ENCODE results near the gene ATP6V1G3. TPM values are rescaled to one million over a fixed set of nuclear protein-coding genes. Genes with fewer than 3 reads are reported as not detected.
"Not testable (repeated sequence)": the region's sequence is repeated elsewhere in the genome, so short reads cannot be mapped to it uniquely, and the experiment has no call there.

ATP6V1G3 gene, protein sequence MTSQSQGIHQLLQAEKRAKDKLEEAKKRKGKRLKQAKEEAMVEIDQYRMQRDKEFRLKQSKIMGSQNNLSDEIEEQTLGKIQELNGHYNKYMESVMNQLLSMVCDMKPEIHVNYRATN
- polyA plus RNA-seq (2011; rRNA removed) = not detected in 2 replicates
- polyA minus RNA-seq (2011; rRNA and poly(A)+ RNA removed) = not detected in 2 replicates

DNA sequence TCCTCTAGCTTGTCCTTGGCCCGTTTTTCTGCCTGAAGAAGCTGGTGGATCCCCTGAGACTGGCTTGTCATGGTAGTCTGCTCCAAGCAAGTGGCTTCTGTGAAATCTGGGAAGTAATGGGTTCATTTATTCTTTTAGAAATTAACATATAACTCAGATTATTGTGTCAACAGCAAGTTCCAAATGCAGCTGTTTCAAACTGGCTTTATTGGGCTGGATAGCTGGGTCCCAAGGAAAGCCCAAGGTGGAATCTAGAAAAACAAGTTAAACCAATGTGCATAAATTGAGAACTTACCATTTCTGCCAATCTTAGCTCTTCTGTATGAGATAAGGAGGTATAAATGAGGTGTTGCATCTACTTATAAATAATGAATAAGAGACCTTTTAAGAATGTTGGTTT lies at the start of gene ATP6V1G3:
Gene ATP6V1G3, minus strand, starts transcription at position 101 of the 400 bp plus-strand sequence. Its CDS starts 30 bp downstream, at position 71.
- CTCF ChIA-PET = no interaction called here
- no peak for DNase-seq (ENCODE audit: low read depth)
- no peak within 1 kb of the TSS for H3K4me3 ChIP-seq (ENCODE audit: low read depth, low read length)
- POLR2A ChIA-PET = no interaction called here
- H3K36me3 ChIP-seq (ENCODE audit: control insufficient read depth, insufficient read depth, low read length) = no peaks in the 10 kb centered on the region
- H3K27me3 ChIP-seq (ENCODE audit: control insufficient read depth, insufficient read depth, low read length) = no peaks in the 10 kb centered on the region
- TF ChIP-seq, protein P1, sequence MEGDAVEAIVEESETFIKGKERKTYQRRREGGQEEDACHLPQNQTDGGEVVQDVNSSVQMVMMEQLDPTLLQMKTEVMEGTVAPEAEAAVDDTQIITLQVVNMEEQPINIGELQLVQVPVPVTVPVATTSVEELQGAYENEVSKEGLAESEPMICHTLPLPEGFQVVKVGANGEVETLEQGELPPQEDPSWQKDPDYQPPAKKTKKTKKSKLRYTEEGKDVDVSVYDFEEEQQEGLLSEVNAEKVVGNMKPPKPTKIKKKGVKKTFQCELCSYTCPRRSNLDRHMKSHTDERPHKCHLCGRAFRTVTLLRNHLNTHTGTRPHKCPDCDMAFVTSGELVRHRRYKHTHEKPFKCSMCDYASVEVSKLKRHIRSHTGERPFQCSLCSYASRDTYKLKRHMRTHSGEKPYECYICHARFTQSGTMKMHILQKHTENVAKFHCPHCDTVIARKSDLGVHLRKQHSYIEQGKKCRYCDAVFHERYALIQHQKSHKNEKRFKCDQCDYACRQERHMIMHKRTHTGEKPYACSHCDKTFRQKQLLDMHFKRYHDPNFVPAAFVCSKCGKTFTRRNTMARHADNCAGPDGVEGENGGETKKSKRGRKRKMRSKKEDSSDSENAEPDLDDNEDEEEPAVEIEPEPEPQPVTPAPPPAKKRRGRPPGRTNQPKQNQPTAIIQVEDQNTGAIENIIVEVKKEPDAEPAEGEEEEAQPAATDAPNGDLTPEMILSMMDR (IDR thresholded peaks at IDR 0.05; ENCODE audit: insufficient read depth, low read depth, low read length) = no peak

DNA sequence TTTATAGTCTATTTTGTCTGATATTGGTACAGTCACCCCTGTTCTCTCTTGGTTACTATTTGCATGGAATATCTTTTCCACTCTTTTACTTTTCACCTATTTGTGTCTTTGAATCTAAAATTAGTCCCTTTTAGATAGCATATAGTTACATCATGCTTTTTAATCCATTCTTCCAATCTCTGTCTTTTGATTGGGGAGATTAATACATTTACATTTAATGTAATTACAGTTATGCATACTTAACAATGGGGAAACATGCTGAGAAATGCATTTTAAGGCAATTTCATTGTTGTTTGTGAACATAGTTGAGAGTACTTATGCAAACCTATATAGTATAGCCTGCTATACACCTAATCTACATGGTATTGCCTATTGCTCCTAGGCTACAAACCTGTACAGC lies 48.4 kb upstream of the ATP6V1G3 start:
- TF ChIP-seq, protein P1 (IDR thresholded peaks at IDR 0.05; ENCODE audit: insufficient read depth, low read depth, low read length) = no peak

DNA sequence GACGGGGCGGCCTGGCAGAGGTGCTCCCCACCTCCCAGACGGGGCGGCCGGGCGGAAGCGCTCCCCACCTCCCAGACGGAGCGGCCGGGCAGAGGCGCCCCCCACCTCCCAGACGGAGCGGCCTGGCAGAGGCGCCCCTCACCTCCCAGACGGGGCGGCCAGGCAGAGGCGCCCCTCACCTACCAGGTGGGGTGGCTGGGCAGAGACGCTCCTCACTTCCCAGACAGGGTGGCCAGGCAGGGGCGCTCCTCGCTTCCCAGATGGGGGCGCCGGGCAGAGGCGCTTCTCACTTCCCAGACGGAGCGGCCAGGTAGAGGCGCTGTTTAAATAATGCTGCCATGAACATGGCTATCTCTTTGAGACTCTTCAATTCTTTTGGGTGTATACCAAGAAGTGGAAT lies 43.7 kb upstream of the ATP6V1G3 start:
- H3K27me3 ChIP-seq (ENCODE audit: control insufficient read depth, insufficient read depth, low read length) = no peaks in the 10 kb centered on the region
- H3K4me3 ChIP-seq (ENCODE audit: low read depth, low read length) = no peak overlapping the region
- CTCF ChIA-PET = no interaction called here
- DNase-seq (ENCODE audit: low read depth) = no peak
- TF ChIP-seq, protein P1 (IDR thresholded peaks at IDR 0.05; ENCODE audit: insufficient read depth, low read depth, low read length) = no peak
- H3K36me3 ChIP-seq (ENCODE audit: control insufficient read depth, insufficient read depth, low read length) = no peaks in the 10 kb centered on the region
- POLR2A ChIA-PET = no interaction called here

More for the DNA sequence above, 48.4 kb upstream of the ATP6V1G3 start:
- ChIA-PET POLR2A (no interaction called here), CTCF (no interaction called here)
- Histone ChIP-seq H3K36me3 (ENCODE audit: control insufficient read depth, insufficient read depth, low read length) (no peaks in the 10 kb centered on the region), H3K4me3 (ENCODE audit: low read depth, low read length) (no peak overlapping the region), H3K27me3 (ENCODE audit: control insufficient read depth, insufficient read depth, low read length) (no peaks in the 10 kb centered on the region)
- no peak for DNase-seq (ENCODE audit: low read depth)

DNA sequence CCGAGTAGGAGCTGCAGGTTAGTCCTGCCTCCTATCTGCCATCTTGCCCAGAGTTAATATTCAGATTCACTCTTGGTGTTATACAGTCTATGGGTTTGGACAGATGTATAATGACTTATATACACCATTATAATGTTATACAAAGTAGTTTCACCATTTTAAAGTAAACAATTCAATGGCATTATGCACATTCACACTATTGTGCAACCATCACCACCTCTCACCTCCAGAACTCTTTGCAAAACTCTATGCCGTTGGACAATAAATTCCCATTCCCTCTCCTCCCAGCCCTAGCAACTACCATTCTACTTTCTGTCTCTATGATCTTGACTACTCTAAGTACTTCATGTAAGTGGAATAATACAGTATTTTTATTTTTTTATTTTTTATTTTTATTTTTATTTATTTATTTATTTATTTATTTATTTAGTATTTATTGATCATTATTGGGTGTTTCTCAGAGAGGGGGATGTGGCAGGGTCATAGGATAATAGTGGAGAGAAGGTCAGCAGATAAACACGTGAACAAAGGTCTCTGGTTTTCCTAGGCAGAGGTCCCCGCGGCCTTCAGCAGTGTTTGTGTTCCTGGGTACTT lies 42.8 kb upstream of the ATP6V1G3 start:
- H3K27me3 ChIP-seq (ENCODE audit: control insufficient read depth, insufficient read depth, low read length); DNase-seq (ENCODE audit: low read depth); CTCF ChIA-PET; H3K4me3 ChIP-seq (ENCODE audit: low read depth, low read length); H3K36me3 ChIP-seq (ENCODE audit: control insufficient read depth, insufficient read depth, low read length); POLR2A ChIA-PET: not testable (repeated sequence)

DNA sequence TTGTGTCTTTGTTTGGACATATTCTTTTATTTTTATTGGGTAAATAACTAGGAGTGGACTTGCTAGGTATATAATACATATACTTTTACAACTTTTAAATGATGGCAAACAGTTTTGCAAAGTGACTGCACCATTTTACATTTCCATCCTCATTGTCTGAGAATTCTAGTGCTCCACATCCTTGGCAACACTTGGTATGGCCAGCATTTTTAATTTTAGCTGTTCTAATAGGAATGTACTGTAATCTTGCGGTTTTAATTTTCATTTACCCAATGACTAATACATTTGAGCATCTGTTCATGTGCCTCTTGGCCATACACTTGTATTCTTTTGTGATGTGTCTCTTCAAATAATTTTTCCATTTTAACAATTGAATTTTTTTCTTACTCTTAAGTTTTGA lies 37.0 kb upstream of the ATP6V1G3 start:
- DNase-seq (ENCODE audit: low read depth) = peak; percentile 81
- CTCF ChIA-PET = no interaction called here

More for the DNA sequence above, 37.0 kb upstream of the ATP6V1G3 start:
- TF ChIP-seq, protein P1 (IDR thresholded peaks at IDR 0.05; ENCODE audit: insufficient read depth, low read depth, low read length) = no peak
- no peaks in the 10 kb centered on the region for H3K36me3 ChIP-seq (ENCODE audit: control insufficient read depth, insufficient read depth, low read length)
- no peak overlapping the region for H3K4me3 ChIP-seq (ENCODE audit: low read depth, low read length)
- POLR2A ChIA-PET = no interaction called here
- no peaks in the 10 kb centered on the region for H3K27me3 ChIP-seq (ENCODE audit: control insufficient read depth, insufficient read depth, low read length)
